GM19351 (cell line): ENCODE measurements around the gene ACSS1.

Experiments
- ATAC-seq: cut with Tn5 transposase; IDR thresholded peaks from one replicate; pipeline ENCODE4 v1.9.1; 2021; ENCODE audit warnings: mild to moderate bottlenecking, moderate library complexity; ENCODE audit not compliant: unreplicated experiment

ACSS1 gene

GRCh38 chr20:25033265-25033923 is 24.5 kb downstream of the ACSS1 start:
- ATAC-seq = no peak

- ATAC-seq = no peak
Measured at GRCh38 chr20:25032478-25033264, 25.3 kb downstream of the ACSS1 start.

- ATAC-seq = no peak
Measured at GRCh38 chr20:25032065-25032477, 25.9 kb downstream of the ACSS1 start.

GRCh38 chr20:25031241-25031640 is 26.7 kb downstream of the ACSS1 start:
- ATAC-seq = no peak

- ATAC-seq = no peak
Measured at GRCh38 chr20:25030649-25031207, 27.2 kb downstream of the ACSS1 start.

- no peak for ATAC-seq
Measured at GRCh38 chr20:25030007-25030648, 27.8 kb downstream of the ACSS1 start.

- ATAC-seq = no peak
Measured at GRCh38 chr20:25025986-25026605, 31.8 kb downstream of the ACSS1 start.

GRCh38 chr20:25025091-25025861 is 32.7 kb downstream of the ACSS1 start:
- no peak for ATAC-seq

GRCh38 chr20:25024171-25024570 is 33.8 kb downstream of the ACSS1 start:
- ATAC-seq = no peak

GRCh38 chr20:25023356-25023755 is 34.6 kb downstream of the ACSS1 start:
- ATAC-seq = no peak

GRCh38 chr20:25022680-25023079 is 35.3 kb downstream of the ACSS1 start:
- no peak for ATAC-seq

- no peak for ATAC-seq
Measured at GRCh38 chr20:25021336-25021735, 36.6 kb downstream of the ACSS1 start.

- ATAC-seq = no peak
Measured at GRCh38 chr20:25020901-25021301, 37.0 kb downstream of the ACSS1 start.

- no peak for ATAC-seq
Measured at GRCh38 chr20:25020345-25020744, 37.6 kb downstream of the ACSS1 start.

GRCh38 chr20:25019381-25020155 is 38.4 kb downstream of the ACSS1 start:
- ATAC-seq = no peak

GRCh38 chr20:25018841-25019240 is 39.1 kb downstream of the ACSS1 start:
- no peak for ATAC-seq

GRCh38 chr20:25018425-25018824 is 39.5 kb downstream of the ACSS1 start:
- no peak for ATAC-seq

- no peak for ATAC-seq
Measured at GRCh38 chr20:25017257-25017803, 40.6 kb downstream of the ACSS1 start.

GRCh38 chr20:25016471-25016870 is 41.5 kb downstream of the ACSS1 start:
- ATAC-seq = no peak
